ENCODE measurements around the gene MRPL1. TPM values are rescaled to one million over a fixed set of nuclear protein-coding genes. Genes with fewer than 3 reads are reported as not detected.

Gene MRPL1
- total and polyA plus RNA-seq, 9 of the 15 experiments (the other 6 are each of a cell fraction or from before 2014, with no cell fraction given): 38.4 to 75.7 (median 63.7) TPM

DNA sequence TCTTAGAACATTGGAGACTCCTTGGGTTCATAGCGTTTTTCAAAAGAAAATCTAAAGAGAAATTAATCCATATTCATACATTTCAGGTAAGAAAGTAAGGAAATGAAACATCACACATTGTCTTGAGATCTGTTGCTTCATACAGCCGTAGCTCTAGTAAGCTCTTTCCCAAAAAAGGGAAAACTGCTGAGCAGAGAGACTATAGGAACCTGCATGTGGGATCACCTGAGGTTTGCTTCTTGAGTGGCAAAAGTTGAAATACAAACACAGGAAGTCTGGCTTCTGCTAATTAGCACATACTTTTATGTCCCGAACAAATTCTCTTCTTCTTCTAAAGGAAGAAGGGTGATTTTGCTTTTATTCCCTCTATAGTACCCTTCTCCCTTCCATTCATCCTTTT, 57.7 kb downstream of the MRPL1 start (continued):
- TF ChIP-seq, protein P1, sequence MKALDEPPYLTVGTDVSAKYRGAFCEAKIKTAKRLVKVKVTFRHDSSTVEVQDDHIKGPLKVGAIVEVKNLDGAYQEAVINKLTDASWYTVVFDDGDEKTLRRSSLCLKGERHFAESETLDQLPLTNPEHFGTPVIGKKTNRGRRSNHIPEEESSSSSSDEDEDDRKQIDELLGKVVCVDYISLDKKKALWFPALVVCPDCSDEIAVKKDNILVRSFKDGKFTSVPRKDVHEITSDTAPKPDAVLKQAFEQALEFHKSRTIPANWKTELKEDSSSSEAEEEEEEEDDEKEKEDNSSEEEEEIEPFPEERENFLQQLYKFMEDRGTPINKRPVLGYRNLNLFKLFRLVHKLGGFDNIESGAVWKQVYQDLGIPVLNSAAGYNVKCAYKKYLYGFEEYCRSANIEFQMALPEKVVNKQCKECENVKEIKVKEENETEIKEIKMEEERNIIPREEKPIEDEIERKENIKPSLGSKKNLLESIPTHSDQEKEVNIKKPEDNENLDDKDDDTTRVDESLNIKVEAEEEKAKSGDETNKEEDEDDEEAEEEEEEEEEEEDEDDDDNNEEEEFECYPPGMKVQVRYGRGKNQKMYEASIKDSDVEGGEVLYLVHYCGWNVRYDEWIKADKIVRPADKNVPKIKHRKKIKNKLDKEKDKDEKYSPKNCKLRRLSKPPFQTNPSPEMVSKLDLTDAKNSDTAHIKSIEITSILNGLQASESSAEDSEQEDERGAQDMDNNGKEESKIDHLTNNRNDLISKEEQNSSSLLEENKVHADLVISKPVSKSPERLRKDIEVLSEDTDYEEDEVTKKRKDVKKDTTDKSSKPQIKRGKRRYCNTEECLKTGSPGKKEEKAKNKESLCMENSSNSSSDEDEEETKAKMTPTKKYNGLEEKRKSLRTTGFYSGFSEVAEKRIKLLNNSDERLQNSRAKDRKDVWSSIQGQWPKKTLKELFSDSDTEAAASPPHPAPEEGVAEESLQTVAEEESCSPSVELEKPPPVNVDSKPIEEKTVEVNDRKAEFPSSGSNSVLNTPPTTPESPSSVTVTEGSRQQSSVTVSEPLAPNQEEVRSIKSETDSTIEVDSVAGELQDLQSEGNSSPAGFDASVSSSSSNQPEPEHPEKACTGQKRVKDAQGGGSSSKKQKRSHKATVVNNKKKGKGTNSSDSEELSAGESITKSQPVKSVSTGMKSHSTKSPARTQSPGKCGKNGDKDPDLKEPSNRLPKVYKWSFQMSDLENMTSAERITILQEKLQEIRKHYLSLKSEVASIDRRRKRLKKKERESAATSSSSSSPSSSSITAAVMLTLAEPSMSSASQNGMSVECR (CRISPR knock-in tag; IDR thresholded peaks at IDR 0.05): no peak
- TF ChIP-seq, protein P2, sequence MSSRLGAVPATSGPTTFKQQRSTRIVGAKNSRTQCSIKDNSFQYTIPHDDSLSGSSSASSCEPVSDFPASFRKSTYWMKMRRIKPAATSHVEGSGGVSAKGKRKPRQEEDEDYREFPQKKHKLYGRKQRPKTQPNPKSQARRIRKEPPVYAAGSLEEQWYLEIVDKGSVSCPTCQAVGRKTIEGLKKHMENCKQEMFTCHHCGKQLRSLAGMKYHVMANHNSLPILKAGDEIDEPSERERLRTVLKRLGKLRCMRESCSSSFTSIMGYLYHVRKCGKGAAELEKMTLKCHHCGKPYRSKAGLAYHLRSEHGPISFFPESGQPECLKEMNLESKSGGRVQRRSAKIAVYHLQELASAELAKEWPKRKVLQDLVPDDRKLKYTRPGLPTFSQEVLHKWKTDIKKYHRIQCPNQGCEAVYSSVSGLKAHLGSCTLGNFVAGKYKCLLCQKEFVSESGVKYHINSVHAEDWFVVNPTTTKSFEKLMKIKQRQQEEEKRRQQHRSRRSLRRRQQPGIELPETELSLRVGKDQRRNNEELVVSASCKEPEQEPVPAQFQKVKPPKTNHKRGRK (tag; IDR thresholded peaks at IDR 0.05): no peak
- TF ChIP-seq KAT8 (IDR thresholded peaks at IDR 0.05; ENCODE audit: low read depth) (no peak), TARDBP (IDR thresholded peaks at IDR 0.05) (no peak), ETS2 (tag; IDR thresholded peaks at IDR 0.05; ENCODE audit: borderline replicate concordance, poor library complexity, severe bottlenecking) (no peak), PTTG1 (tag; IDR thresholded peaks at IDR 0.05; ENCODE audit: low read depth) (no peak), NFIC (IDR thresholded peaks at IDR 0.05) (no peak), ELF1 (tag; IDR thresholded peaks at IDR 0.05) (no peak), CREB1 (IDR thresholded peaks at IDR 0.05) (no peak), CREB1 (CRISPR knock-in tag; IDR thresholded peaks at IDR 0.05) (no peak)
- TF ChIP-seq, protein P3, sequence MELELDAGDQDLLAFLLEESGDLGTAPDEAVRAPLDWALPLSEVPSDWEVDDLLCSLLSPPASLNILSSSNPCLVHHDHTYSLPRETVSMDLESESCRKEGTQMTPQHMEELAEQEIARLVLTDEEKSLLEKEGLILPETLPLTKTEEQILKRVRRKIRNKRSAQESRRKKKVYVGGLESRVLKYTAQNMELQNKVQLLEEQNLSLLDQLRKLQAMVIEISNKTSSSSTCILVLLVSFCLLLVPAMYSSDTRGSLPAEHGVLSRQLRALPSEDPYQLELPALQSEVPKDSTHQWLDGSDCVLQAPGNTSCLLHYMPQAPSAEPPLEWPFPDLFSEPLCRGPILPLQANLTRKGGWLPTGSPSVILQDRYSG (tag; conservative IDR thresholded peaks at IDR 0.05; ENCODE audit: low read depth): no peak
- TF ChIP-seq, protein P4, sequence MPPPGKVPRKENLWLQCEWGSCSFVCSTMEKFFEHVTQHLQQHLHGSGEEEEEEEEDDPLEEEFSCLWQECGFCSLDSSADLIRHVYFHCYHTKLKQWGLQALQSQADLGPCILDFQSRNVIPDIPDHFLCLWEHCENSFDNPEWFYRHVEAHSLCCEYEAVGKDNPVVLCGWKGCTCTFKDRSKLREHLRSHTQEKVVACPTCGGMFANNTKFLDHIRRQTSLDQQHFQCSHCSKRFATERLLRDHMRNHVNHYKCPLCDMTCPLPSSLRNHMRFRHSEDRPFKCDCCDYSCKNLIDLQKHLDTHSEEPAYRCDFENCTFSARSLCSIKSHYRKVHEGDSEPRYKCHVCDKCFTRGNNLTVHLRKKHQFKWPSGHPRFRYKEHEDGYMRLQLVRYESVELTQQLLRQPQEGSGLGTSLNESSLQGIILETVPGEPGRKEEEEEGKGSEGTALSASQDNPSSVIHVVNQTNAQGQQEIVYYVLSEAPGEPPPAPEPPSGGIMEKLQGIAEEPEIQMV (tag; conservative IDR thresholded peaks at IDR 0.05; ENCODE audit: low read depth): no peak
- TF ChIP-seq, protein P5, sequence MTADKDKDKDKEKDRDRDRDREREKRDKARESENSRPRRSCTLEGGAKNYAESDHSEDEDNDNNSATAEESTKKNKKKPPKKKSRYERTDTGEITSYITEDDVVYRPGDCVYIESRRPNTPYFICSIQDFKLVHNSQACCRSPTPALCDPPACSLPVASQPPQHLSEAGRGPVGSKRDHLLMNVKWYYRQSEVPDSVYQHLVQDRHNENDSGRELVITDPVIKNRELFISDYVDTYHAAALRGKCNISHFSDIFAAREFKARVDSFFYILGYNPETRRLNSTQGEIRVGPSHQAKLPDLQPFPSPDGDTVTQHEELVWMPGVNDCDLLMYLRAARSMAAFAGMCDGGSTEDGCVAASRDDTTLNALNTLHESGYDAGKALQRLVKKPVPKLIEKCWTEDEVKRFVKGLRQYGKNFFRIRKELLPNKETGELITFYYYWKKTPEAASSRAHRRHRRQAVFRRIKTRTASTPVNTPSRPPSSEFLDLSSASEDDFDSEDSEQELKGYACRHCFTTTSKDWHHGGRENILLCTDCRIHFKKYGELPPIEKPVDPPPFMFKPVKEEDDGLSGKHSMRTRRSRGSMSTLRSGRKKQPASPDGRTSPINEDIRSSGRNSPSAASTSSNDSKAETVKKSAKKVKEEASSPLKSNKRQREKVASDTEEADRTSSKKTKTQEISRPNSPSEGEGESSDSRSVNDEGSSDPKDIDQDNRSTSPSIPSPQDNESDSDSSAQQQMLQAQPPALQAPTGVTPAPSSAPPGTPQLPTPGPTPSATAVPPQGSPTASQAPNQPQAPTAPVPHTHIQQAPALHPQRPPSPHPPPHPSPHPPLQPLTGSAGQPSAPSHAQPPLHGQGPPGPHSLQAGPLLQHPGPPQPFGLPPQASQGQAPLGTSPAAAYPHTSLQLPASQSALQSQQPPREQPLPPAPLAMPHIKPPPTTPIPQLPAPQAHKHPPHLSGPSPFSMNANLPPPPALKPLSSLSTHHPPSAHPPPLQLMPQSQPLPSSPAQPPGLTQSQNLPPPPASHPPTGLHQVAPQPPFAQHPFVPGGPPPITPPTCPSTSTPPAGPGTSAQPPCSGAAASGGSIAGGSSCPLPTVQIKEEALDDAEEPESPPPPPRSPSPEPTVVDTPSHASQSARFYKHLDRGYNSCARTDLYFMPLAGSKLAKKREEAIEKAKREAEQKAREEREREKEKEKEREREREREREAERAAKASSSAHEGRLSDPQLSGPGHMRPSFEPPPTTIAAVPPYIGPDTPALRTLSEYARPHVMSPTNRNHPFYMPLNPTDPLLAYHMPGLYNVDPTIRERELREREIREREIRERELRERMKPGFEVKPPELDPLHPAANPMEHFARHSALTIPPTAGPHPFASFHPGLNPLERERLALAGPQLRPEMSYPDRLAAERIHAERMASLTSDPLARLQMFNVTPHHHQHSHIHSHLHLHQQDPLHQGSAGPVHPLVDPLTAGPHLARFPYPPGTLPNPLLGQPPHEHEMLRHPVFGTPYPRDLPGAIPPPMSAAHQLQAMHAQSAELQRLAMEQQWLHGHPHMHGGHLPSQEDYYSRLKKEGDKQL (CRISPR knock-in tag; IDR thresholded peaks at IDR 0.05; ENCODE audit: borderline replicate concordance): no peak

Data from K562 (cell line).